ENCODE data around the gene BCKDK. TPM values are rescaled to one million over a fixed set of nuclear protein-coding genes. Genes with fewer than 3 reads are reported as not detected.

BCKDK gene
- total and polyA plus RNA-seq, 2 of the 13 experiments (the other 11 are each of a cell fraction or from before 2014, with no cell fraction given), result 24.9 to 42.6 TPM

GRCh38 chr16:31138621-31139578 is 30.7 kb downstream of the BCKDK start (continued):
- TF ChIP-seq ZUFSP (CRISPR knock-in tag; IDR thresholded peaks at IDR 0.05; ENCODE audit: borderline replicate concordance) (no peak), SP140L (CRISPR knock-in tag; IDR thresholded peaks at IDR 0.05; ENCODE audit: borderline replicate concordance) (no peak), CHD4 (IDR thresholded peaks at IDR 0.05; ENCODE audit: borderline replicate concordance, low read length) (no peak), U2AF2 (IDR thresholded peaks at IDR 0.05; ENCODE audit: low read depth, low read length) (no peak), TCF7L2 (IDR thresholded peaks at IDR 0.05; ENCODE audit: low read depth, low read length) (no peak)
- TF ChIP-seq, protein P1, sequence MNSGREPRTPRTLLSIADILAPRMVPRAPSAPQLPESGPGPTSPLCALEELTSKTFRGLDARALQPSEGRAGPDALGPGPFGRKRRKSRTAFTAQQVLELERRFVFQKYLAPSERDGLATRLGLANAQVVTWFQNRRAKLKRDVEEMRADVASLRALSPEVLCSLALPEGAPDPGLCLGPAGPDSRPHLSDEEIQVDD (CRISPR knock-in tag; IDR thresholded peaks at IDR 0.05; ENCODE audit: borderline replicate concordance), result no peak
- TF ChIP-seq, protein P2, sequence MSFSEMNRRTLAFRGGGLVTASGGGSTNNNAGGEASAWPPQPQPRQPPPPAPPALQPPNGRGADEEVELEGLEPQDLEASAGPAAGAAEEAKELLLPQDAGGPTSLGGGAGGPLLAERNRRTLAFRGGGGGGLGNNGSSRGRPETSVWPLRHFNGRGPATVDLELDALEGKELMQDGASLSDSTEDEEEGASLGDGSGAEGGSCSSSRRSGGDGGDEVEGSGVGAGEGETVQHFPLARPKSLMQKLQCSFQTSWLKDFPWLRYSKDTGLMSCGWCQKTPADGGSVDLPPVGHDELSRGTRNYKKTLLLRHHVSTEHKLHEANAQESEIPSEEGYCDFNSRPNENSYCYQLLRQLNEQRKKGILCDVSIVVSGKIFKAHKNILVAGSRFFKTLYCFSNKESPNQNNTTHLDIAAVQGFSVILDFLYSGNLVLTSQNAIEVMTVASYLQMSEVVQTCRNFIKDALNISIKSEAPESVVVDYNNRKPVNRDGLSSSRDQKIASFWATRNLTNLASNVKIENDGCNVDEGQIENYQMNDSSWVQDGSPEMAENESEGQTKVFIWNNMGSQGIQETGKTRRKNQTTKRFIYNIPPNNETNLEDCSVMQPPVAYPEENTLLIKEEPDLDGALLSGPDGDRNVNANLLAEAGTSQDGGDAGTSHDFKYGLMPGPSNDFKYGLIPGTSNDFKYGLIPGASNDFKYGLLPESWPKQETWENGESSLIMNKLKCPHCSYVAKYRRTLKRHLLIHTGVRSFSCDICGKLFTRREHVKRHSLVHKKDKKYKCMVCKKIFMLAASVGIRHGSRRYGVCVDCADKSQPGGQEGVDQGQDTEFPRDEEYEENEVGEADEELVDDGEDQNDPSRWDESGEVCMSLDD (CRISPR knock-in tag; IDR thresholded peaks at IDR 0.05; ENCODE audit: borderline replicate concordance), result no peak; the same call in 1 of the 2 replicates
- TF ChIP-seq, protein P3, sequence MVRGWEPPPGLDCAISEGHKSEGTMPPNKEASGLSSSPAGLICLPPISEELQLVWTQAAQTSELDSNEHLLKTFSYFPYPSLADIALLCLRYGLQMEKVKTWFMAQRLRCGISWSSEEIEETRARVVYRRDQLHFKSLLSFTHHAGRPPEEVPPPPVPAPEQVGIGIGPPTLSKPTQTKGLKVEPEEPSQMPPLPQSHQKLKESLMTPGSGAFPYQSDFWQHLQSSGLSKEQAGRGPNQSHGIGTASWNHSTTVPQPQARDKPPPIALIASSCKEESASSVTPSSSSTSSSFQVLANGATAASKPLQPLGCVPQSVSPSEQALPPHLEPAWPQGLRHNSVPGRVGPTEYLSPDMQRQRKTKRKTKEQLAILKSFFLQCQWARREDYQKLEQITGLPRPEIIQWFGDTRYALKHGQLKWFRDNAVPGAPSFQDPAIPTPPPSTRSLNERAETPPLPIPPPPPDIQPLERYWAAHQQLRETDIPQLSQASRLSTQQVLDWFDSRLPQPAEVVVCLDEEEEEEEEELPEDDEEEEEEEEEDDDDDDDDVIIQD (CRISPR knock-in tag; IDR thresholded peaks at IDR 0.05; ENCODE audit: low read depth), result no peak
